K562 (cell line): ENCODE results near the gene NDOR1. TPM values are rescaled to one million over a fixed set of nuclear protein-coding genes. Genes with fewer than 3 reads are reported as not detected.

ENCODE experiments used
- ATF7 ChIP-seq: fragments of 450-650 bp; IDR thresholded peaks from 2 replicates; pipeline ENCODE4 v1.7.1; 2014; ENCODE audit warnings: mild to moderate bottlenecking, moderate library complexity
- CTCFL ChIP-seq: IDR thresholded peaks from 2 replicates; pipeline ENCODE4 v1.6.1; 2011; ENCODE audit warnings: borderline replicate concordance, low read depth, mild to moderate bottlenecking, moderate library complexity, low read length; ENCODE audit not compliant: insufficient read depth, poor library complexity, severe bottlenecking
- EGR1 ChIP-seq: fragments of 450-650 bp; conservative IDR thresholded peaks from 2 replicates; pipeline ENCODE4 v1.6.1; 2017; ENCODE audit warnings: mild to moderate bottlenecking
- FOXK2 ChIP-seq, 2 experiments: fragments of 450-650 bp; IDR thresholded peaks in 1 of 2; conservative IDR thresholded peaks in 1 of 2; 2 replicates each; pipeline ENCODE4 v1.6.1; 2016; ENCODE audit warnings: low read depth in 2 of 2, mild to moderate bottlenecking in 1 of 2
- HBP1 ChIP-seq: fragments of 450-650 bp; formaldehyde crosslinking; IDR thresholded peaks from 2 replicates; pipeline ENCODE4 v1.4.0; 2022; ENCODE audit warnings: missing genetic modification characterization
- NFIC ChIP-seq: fragments of 450-650 bp; IDR thresholded peaks from 2 replicates; pipeline ENCODE4 v1.6.1; 2017; ENCODE audit warnings: mild to moderate bottlenecking, inconsistent platforms
- NFYB ChIP-seq: IDR thresholded peaks from 2 replicates; pipeline ENCODE4 v1.6.1; 2011; ENCODE audit warnings: mild to moderate bottlenecking, moderate library complexity; ENCODE audit not compliant: insufficient read length; ENCODE audit errors: extremely low read depth
- PRDM10 ChIP-seq: fragments of 450-650 bp; IDR thresholded peaks from 2 replicates; pipeline ENCODE4 v1.6.1; 2018; ENCODE audit not compliant: partially characterized antibody
- TEAD1 ChIP-seq, 2 experiments: fragments of 450-650 bp in 1 of 2; sonication (generic) in 1 of 2; formaldehyde crosslinking; IDR thresholded peaks; 2 replicates each; pipeline versions ENCODE4 v1.4.0 to v1.8.0; 2020 to 2022; ENCODE audit warnings: mild to moderate bottlenecking in 2 of 2, missing genetic modification reagents in 1 of 2
- TEAD2 ChIP-seq: fragments of 450-650 bp; IDR thresholded peaks from 2 replicates; pipeline ENCODE4 v1.6.1; 2016; ENCODE audit warnings: missing genetic modification characterization, control low read depth, missing compliant biosample characterization
- U2AF2 ChIP-seq: fragments of 200-400 bp; formaldehyde crosslinking; optimal IDR thresholded peaks from 2 replicates; pipeline ENCODE3; 2017; ENCODE audit warnings: low read depth, mild to moderate bottlenecking, low read length
- ZNF143 ChIP-seq: sonication (generic); formaldehyde crosslinking; IDR thresholded peaks from 2 replicates; pipeline ENCODE4 v1.9.0; 2022; ENCODE audit warnings: mild to moderate bottlenecking, missing genetic modification reagents
- ZNF277 ChIP-seq: fragments of 250-450 bp; sonication (Bioruptor Pico); IDR thresholded peaks from 2 replicates; pipeline ENCODE4 v1.8.0; 2022; ENCODE audit warnings: inconsistent platforms, mild to moderate bottlenecking, moderate library complexity, borderline replicate concordance
- ZNF280B ChIP-seq: fragments of 250-450 bp; sonication (Bioruptor Pico); IDR thresholded peaks from 2 replicates; pipeline ENCODE4 v1.5.1; 2021; ENCODE audit warnings: mild to moderate bottlenecking
- ZNF408 ChIP-seq: fragments of 250-450 bp; sonication (Bioruptor Pico); IDR thresholded peaks from 2 replicates; pipeline ENCODE4 v1.4.0; 2020; ENCODE audit warnings: low read depth, mild to moderate bottlenecking, moderate library complexity
- ZNF766 ChIP-seq: fragments of 200-800 bp; sonication (Bioruptor generic); conservative IDR thresholded peaks from 2 replicates; pipeline ENCODE4 v1.6.1; 2016; ENCODE audit warnings: missing genetic modification characterization, missing compliant biosample characterization
- polyA plus RNA-seq, 8 experiments: library from polyadenylated mRNA; depleted of rRNA in 4 of 8; stranded (reverse) in 5 of 8; unstranded in 3 of 8; fragments of >200 nt; fragmentation: Nextera tagmentation in 2 of 8; fragmentation: Illumina TruSeq in 1 of 8; extraction: Ambion mirVana in 2 of 8; extraction: Trizol in 1 of 8; gene quantifications; 2 replicates each; pipeline versions ENCODE4 v1.2.1 to v1.2.3, GENCODE V29; 2011 to 2014; ENCODE audit warnings: inconsistent platforms in 1 of 8, missing spikeins in 1 of 8
- total RNA-seq, 7 experiments: library from RNA; depleted of rRNA in 6 of 7; stranded (reverse); fragments of >200 nt in 6 of 7; fragmentation: Illumina TruSeq in 2 of 7; extraction: Trizol in 2 of 7; gene quantifications; 2 replicates each; pipeline versions ENCODE4 v1.2.1 to v1.2.3, GENCODE V29; 2011 to 2021; ENCODE audit warnings: low replicate concordance in 1 of 7

Gene NDOR1
- total and polyA plus RNA-seq, 9 of the 15 experiments (the other 6 are each of a cell fraction or from before 2014, with no cell fraction given), result 0.06 to 36.9 (median 6.9) TPM

GRCh38 chr9:137200311-137201204, 4.9 kb upstream of the NDOR1 start, which contains the start of gene TPRN (continued):
- no peak for TF ChIP-seq PRDM10
- TF ChIP-seq ZNF766, result 0 out of 2 replicates have a peak, but pooled peaks have one; percentile 27
- TF ChIP-seq ZNF280B (CRISPR knock-in tag), result no peak
- TF ChIP-seq CTCFL, result no peak
- no peak for TF ChIP-seq ZNF277 (CRISPR knock-in tag)
- peak; percentile 95 for TF ChIP-seq NFYB
- TF ChIP-seq U2AF2, result no peak
- TF ChIP-seq TEAD2 (tag), result no peak
- TF ChIP-seq HBP1 (CRISPR knock-in tag), result no peak; the same call in 1 of the 2 replicates
- TF ChIP-seq FOXK2 (conservative IDR thresholded peaks at IDR 0.05 in 1 of 2, IDR thresholded peaks at IDR 0.05 in 1 of 2; ENCODE audit: low read depth in 2 of 2), result peak in 1 of 2 experiments; percentile 70; a peak in 1 of 4 replicates
- TF ChIP-seq ZNF143 (CRISPR knock-in tag), result no peak
- TF ChIP-seq ATF7, result peak; percentile 84
- no peak for TF ChIP-seq ZNF408 (CRISPR knock-in tag)
- no peak for TF ChIP-seq NFIC
- TF ChIP-seq EGR1, result no peak
- TF ChIP-seq TEAD1 (CRISPR knock-in tag; IDR thresholded peaks at IDR 0.05), result no peak
